Cardiac fibroblast (primary cell): Measurements from ENCODE around the gene CFAP92.

Source experiments
- DNase-seq, 2 donors: peaks; one replicate each; pipeline versions ENCODE4 v3.0.0 to v3.0.0-alpha.2; 2010; ENCODE audit warnings: low read depth in 2 of 2
- H3K4me3 ChIP-seq, 2 donors: replicated peaks in 1 of 2; 1 replicate in 1 of 2; 2 replicates in 1 of 2; pipeline ENCODE4 v1.5.1; 2011; ENCODE audit warnings: low read depth in 2 of 2, low read length in 2 of 2, mild to moderate bottlenecking in 2 of 2, moderate library complexity in 1 of 2
- TF ChIP-seq, protein P1 (sequence below): IDR thresholded peaks from one replicate; pipeline ENCODE4 v1.5.1; 2011; ENCODE audit warnings: low read depth, mild to moderate bottlenecking, low read length, inconsistent platforms

The CFAP92 gene

DNA sequence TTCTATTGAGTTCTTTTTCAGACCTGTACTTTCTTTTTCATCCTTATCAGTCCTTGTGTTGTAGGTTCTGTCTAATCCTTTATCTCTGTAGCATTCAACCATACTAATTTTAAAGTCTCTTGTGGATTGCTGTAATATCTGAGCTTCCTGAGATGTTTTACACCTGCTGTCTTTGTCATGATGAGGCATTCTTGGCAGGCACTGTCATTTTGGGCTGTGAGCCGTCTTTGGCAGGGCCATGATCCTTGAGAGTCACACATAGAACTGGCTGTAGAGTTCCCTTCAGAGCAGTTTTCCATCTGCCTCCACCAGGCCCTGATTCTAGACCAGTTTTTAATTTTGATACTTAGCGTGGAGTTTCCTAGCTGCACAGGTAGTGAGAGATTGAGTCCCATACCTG lies 13.9 kb upstream of the CFAP92 start:
- no peak overlapping the region for H3K4me3 ChIP-seq

DNA sequence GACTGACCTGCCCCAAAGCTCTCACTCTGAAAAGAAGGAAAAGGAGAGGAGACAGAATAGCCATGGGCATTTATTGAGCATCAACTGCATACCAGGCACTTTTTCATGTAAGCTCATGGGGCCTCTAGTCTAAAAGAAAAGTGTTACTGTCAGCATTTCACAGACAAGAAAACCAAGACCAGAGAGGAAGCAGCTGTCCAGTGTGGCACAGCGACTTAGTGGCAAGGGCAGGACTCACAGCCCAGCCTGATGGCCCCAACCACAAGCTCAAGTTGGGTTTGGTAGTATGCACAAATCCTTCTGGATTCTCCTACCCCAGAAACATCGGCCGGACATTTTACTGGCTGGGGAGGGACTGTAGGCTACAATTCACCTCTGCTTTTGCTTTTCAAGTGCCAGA lies 13.0 kb upstream of the CFAP92 start:
- no peak overlapping the region for H3K4me3 ChIP-seq
- DNase-seq: no peak
- TF ChIP-seq, protein P1, sequence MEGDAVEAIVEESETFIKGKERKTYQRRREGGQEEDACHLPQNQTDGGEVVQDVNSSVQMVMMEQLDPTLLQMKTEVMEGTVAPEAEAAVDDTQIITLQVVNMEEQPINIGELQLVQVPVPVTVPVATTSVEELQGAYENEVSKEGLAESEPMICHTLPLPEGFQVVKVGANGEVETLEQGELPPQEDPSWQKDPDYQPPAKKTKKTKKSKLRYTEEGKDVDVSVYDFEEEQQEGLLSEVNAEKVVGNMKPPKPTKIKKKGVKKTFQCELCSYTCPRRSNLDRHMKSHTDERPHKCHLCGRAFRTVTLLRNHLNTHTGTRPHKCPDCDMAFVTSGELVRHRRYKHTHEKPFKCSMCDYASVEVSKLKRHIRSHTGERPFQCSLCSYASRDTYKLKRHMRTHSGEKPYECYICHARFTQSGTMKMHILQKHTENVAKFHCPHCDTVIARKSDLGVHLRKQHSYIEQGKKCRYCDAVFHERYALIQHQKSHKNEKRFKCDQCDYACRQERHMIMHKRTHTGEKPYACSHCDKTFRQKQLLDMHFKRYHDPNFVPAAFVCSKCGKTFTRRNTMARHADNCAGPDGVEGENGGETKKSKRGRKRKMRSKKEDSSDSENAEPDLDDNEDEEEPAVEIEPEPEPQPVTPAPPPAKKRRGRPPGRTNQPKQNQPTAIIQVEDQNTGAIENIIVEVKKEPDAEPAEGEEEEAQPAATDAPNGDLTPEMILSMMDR: no peak

More for the DNA sequence above, 13.9 kb upstream of the CFAP92 start:
- no peak for DNase-seq
- TF ChIP-seq, protein P1: no peak

DNA sequence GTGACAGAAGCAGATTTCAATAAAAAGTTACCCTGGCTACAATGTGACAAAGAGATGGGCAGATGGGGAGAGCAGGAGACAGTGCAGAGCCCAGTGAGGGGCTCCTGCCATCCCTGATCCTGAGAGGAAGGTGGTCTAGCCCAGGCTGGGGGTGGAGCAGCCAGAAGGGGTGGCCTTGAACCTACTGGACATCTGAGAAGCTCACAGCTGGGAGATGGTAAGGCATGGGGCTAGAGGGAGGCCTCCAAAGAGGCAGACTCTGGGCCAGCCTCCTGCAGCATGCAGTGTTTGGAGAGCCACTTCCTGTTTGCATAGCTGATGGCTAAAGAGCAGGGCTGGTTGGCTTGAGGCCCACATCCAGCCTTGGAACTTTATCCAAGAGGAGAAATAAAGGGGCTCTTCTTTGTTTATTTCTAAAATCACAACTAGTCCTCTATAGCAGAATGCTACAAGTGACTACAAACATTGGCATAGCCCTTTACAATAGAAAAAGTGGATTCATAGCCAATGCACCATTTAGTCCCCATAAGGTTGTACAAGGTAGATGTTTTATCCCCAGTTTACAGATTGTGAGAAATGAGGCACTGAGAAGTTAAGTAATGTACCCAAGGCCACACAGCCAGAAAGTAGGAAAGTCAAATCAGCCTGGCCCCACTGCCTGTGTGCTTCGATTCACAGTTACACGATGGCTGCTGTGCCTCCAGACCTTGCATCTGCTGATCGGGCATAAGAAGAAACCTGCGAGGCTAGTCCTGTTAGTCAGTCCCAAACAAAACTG lies 11.8 kb upstream of the CFAP92 start:
- no peak overlapping the region for H3K4me3 ChIP-seq
- DNase-seq: peak in 1 of 2 donors; percentile 66
- TF ChIP-seq, protein P1: no peak

DNA sequence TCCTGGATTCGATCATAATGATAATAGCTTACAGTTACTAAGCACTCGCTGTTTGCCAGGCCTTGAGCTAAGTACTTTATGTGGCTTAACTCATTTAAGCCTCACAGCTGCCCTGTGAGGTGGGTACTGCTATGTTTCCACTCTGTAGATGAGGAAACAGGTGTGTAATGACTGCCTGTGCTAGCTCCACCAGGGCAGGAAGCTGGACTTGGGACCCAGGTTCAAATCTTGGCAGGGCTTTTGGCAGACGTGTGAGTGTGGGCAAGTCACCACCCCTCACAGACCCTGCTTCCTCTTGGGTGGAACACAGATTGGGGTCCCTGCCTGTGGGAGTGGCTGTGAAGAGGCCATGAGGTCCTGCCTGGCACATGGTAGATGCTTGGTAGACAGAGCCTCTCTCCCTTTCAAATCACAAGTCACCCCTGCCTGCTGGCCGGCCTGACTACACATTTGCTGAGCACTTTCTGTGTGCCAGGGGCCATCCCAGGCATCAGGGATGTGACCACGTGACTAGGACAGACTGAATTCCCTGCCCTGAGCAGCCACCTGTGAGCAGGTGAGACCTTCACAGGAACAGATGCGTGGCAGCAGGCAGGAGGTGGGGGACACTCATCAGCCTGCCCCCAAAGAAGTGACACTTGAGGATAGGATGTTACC lies 10.9 kb upstream of the CFAP92 start:
- TF ChIP-seq, protein P1: no peak
- DNase-seq: no peak
- no peak overlapping the region for H3K4me3 ChIP-seq

DNA sequence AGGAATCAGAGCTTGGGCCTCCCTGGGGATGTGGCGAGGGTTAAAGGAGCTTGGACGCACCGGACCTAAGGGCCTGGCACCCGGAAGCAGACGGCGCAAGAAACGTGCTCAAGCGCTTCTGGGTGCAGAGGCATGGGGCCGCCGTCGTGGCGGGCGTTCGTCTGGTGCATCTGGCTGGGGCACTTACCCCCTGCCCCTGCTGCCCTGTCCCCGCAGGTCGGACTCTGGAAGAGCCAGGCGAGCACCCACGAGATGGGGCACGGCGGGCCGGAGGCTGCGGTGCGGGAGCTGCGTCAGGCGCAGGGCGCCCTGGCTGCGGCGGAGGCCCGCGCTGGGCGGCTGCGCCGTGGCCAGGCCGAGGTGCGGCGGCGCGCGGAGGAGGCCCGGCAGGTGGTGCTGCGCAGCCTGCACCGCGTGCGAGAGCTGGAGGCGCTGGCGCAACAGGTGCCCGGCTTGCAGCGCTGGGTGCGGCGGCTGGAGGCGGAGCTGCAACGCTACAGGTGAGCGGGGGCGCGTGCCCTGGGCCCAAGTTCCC lies 9.8 kb upstream of the CFAP92 start:
- no peak overlapping the region for H3K4me3 ChIP-seq
- TF ChIP-seq, protein P1: no peak
- no peak for DNase-seq

DNA sequence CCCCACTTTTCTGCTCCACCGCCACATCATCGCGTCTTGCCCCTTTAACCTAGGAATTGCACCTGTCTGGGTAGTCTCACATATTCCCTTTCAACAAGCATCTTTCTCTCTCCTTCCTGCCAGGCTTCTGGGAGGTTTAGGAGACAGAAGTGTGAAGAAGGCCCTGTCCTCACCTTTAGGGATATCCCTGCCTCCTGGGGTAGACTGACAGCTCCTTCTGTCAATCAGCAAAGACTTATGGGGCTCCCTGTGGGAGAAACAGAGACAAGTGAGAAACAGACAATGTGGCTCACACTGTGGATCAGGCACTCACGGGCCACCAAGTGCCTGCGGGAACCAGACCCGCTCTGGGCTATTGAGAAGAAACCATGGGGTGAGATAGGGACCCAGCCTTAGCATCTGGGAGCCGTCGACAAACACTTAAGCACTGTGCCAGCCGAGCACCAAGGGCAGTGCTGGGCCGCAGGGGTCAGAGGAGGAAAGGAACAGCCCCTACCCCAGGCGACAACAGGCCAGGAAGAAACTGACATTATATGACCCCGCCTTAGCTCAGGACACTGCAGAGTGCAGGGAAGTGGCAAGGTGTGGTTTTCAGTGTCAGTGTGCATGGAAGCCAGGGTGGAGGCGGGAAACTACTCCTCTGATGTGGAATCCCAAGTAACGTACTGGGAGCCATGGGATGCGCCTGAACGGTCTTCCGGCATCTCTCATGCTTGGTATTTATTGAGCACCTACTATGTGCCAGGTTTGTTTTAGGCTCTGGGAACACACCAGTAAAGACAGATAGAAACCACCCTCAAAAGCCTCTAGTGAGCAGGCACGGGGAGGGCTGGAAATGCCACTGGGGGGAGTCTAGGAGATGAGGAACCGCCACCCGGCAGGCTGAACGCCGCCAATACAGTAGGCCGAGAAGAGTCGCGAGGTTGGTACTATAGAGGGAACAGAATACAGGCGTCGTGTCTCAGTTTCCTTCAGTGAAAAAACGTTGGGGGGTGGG lies 9.0 kb upstream of the CFAP92 start:
- DNase-seq: no peak
- no peak overlapping the region for H3K4me3 ChIP-seq

More for the DNA sequence above, 9.0 kb upstream of the CFAP92 start:
- TF ChIP-seq, protein P1: no peak
